A673 (cell line): ENCODE data around the gene SNX19. TPM values are rescaled to one million over a fixed set of nuclear protein-coding genes. Genes with fewer than 3 reads are reported as not detected.

Experiments used
- BruUV-seq: library from RNA; stranded (reverse); fragments of 400-500 nt; replicated peaks from 2 replicates; lab custom pipeline; 2021; lab: Mats Ljungman, UMichigan
- CTCF ChIA-PET: fragments of 300-600 bp; sonication (Branson Sonifier 250); formaldehyde crosslinking; loops from one replicate; lab custom pipeline; 2022; ENCODE audit warnings: antibody characterized with exemption; lab: Charles Lee
- POLR2A ChIA-PET: fragments of 300-600 bp; sonication (Branson Sonifier 250); formaldehyde crosslinking; loops from one replicate; lab custom pipeline; 2022; ENCODE audit warnings: antibody characterized with exemption; ENCODE audit not compliant: low non-redundant PET; lab: Charles Lee
- DNase-seq: peaks from one replicate; pipeline ENCODE4 v3.0.0-alpha.2; 2015; ENCODE audit warnings: low spot score
- H3K27ac ChIP-seq: fragments of 200-600 bp; sonication (generic); 2 replicates; pipeline ENCODE4 v1.5.1; 2016; ENCODE audit warnings: mixed run types, low read depth, mild to moderate bottlenecking, mixed read lengths, antibody characterized with exemption, low read length; ENCODE audit not compliant: poor library complexity, severe bottlenecking
- H3K27me3 ChIP-seq: fragments of 200-600 bp; sonication (generic); replicated peaks from 2 replicates; pipeline ENCODE4 v1.6.1; 2017; ENCODE audit warnings: mixed run types, low read depth, mild to moderate bottlenecking, mixed read lengths, antibody characterized with exemption, low read length; ENCODE audit not compliant: insufficient read depth, poor library complexity
- H3K36me3 ChIP-seq: fragments of 200-600 bp; sonication (generic); 2 replicates; pipeline ENCODE4 v1.6.1; 2016; ENCODE audit warnings: mixed run types, mild to moderate bottlenecking, mixed read lengths, antibody characterized with exemption, low read length; ENCODE audit not compliant: insufficient read depth, poor library complexity, severe bottlenecking
- H3K4me1 ChIP-seq: fragments of 200-600 bp; sonication (generic); 2 replicates; pipeline ENCODE4 v1.6.1; 2017; ENCODE audit warnings: mixed run types, mild to moderate bottlenecking, mixed read lengths, antibody characterized with exemption, low read length; ENCODE audit not compliant: insufficient read depth, poor library complexity, severe bottlenecking
- H3K4me3 ChIP-seq: fragments of 200-600 bp; sonication (generic); 2 replicates; pipeline ENCODE4 v1.5.1; 2016; ENCODE audit warnings: low read depth, mixed run types, mild to moderate bottlenecking, mixed read lengths, low read length; ENCODE audit not compliant: poor library complexity, severe bottlenecking
- H3K9me3 ChIP-seq: fragments of 200-600 bp; sonication (generic); 2 replicates; pipeline ENCODE4 v1.6.1; 2016; ENCODE audit warnings: mixed run types, low read depth, mild to moderate bottlenecking, mixed read lengths, antibody characterized with exemption, low read length; ENCODE audit not compliant: poor library complexity, severe bottlenecking
- EZH2 ChIP-seq: fragments of 200-600 bp; sonication (generic); IDR thresholded peaks from 2 replicates; pipeline ENCODE4 v1.6.1; 2017; ENCODE audit warnings: borderline replicate concordance, low read depth, mild to moderate bottlenecking, mixed read lengths, antibody characterized with exemption, low read length; ENCODE audit not compliant: poor library complexity, severe bottlenecking
- intact Hi-C: fragments of 100-400 bp; cut with micrococcal nuclease; formaldehyde crosslinking; loops from one replicate; pipeline ENCODE4 v1.10.0; 2022; ENCODE audit not compliant: unreplicated experiment
- total RNA-seq: library from RNA; stranded (reverse); gene quantifications from 2 replicates; pipeline ENCODE4 v1.2.3, GENCODE V29; 2021
- TF ChIP-seq, protein P1 (sequence below): fragments of 300-800, 200-600 bp; sonication (generic); conservative IDR thresholded peaks from 2 replicates; pipeline ENCODE4 v1.5.1; 2017; ENCODE audit warnings: low read depth, mild to moderate bottlenecking, antibody characterized with exemption, low read length, moderate library complexity, mixed read lengths

SNX19 gene
- total RNA-seq, 1 experiment from 2014 or later: 51.9 TPM

DNA sequence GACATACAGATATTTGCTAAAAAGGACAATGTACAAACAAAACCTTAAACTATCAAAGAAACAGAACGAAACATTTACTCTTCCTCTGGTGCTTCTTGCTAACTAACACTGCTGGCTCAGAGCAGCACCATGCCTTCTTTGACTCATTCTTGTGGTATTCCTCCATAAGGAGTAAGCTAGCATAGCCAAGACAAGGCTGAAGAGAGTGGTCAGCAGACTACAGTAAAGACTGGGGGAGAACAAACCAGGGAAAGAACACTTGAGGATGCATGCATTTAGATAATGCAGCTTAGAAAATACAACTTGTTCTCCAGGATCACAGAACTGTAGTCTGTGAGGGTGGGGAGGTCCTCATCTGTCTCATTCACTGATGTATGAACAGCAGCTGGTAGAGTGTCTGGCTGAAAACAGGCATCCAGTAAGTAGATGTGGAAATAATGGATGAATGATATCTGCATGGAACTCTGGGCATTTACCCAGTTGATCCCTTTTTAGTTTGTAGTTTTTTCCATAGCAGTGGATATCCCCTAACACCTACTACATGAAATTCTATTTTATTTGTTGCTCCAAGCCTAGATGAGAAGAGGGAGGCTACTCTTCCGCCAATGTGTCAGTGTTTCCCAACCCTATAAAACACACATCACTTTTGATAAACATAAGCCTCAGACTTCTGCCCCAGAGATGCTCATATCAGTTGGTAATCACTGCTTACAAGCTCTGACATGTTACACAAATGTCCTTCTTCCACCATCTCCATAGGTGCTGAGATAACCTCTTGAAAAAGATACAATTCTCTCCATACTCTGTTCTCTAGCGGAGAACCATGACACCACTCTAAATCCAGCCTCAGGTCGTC, 7.3 kb downstream of the SNX19 start:
- POLR2A ChIA-PET: no interaction called here
- H3K4me3 ChIP-seq: no peak overlapping the region
- H3K27ac ChIP-seq: no peak overlapping the region
- no peaks in the 10 kb centered on the region for H3K4me1 ChIP-seq
- DNase-seq: no peak
- TF ChIP-seq, protein P1, sequence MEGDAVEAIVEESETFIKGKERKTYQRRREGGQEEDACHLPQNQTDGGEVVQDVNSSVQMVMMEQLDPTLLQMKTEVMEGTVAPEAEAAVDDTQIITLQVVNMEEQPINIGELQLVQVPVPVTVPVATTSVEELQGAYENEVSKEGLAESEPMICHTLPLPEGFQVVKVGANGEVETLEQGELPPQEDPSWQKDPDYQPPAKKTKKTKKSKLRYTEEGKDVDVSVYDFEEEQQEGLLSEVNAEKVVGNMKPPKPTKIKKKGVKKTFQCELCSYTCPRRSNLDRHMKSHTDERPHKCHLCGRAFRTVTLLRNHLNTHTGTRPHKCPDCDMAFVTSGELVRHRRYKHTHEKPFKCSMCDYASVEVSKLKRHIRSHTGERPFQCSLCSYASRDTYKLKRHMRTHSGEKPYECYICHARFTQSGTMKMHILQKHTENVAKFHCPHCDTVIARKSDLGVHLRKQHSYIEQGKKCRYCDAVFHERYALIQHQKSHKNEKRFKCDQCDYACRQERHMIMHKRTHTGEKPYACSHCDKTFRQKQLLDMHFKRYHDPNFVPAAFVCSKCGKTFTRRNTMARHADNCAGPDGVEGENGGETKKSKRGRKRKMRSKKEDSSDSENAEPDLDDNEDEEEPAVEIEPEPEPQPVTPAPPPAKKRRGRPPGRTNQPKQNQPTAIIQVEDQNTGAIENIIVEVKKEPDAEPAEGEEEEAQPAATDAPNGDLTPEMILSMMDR: no peak
- no peak for TF ChIP-seq EZH2
- no TSS peak for BruUV-seq
- H3K9me3 ChIP-seq: no peaks in the 10 kb centered on the region
- CTCF ChIA-PET: no interaction called here
- H3K27me3 ChIP-seq: no peaks in the 10 kb centered on the region
- H3K36me3 ChIP-seq: peaks cover 54% of the 10 kb centered on the region
- intact Hi-C loops: no loop called here

DNA sequence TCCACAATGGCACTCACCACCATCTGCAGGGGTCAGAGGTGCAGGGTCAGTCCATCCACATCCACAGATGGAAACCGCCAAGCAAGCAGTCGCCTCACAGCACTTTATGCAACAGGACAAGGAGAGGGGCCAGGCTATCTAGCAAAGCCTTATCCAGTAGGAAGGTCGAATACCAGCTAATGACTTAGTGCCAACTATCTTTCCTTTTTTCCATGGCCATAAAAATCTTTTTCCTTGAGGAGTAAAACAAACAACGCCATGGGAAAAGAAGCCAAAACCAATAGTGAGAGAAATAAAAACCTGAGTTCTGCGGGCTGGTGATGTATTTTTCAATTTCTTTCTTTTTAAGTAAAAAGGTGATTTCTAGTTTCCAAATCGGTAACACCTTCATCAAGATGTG, 8.2 kb downstream of the SNX19 start:
- intact Hi-C loops: no loop called here
- no peak for TF ChIP-seq EZH2
- TF ChIP-seq, protein P1: no peak
- no TSS peak for BruUV-seq
- no peak for DNase-seq
- H3K4me3 ChIP-seq: no peak overlapping the region
- ChIA-PET CTCF (no interaction called here), POLR2A (no interaction called here)
- H3K27me3 ChIP-seq: no peaks in the 10 kb centered on the region
- peaks cover 53% of the 10 kb centered on the region for H3K36me3 ChIP-seq
- no peak overlapping the region for H3K27ac ChIP-seq
- H3K4me1 ChIP-seq: no peaks in the 10 kb centered on the region
- no peaks in the 10 kb centered on the region for H3K9me3 ChIP-seq

DNA sequence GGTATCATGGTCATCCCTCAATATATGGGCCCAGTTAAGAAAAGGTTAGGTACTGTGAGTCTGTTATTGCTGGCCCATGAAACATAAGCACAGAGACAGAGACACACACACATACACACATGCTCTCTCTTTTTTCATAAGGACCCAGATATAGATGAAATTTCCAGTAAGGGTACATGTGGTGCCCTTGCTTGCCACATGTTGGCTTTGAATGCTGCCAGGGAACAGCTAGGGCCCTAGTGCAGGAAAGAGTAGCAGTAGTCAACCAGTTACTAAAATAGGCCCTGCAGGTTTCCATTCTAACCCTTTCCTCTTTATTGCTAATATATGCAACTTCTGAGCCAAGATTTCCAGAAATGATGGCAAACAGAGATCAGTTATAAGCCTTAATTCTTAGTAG, 9.1 kb downstream of the SNX19 start:
- no peaks in the 10 kb centered on the region for H3K4me1 ChIP-seq
- intact Hi-C loops: no loop called here
- TF ChIP-seq EZH2: no peak
- TF ChIP-seq, protein P1: no peak
- DNase-seq: no peak
- POLR2A ChIA-PET: no interaction called here
- no peaks in the 10 kb centered on the region for H3K9me3 ChIP-seq
- BruUV-seq: no TSS peak
- no peak overlapping the region for H3K27ac ChIP-seq
- H3K36me3 ChIP-seq: peaks cover 59% of the 10 kb centered on the region
- no peaks in the 10 kb centered on the region for H3K27me3 ChIP-seq
- H3K4me3 ChIP-seq: no peak overlapping the region
- CTCF ChIA-PET: no interaction called here
